HepG2 (cell line): ENCODE measurements around the gene UBAP1. TPM values are rescaled to one million over a fixed set of nuclear protein-coding genes. Genes with fewer than 3 reads are reported as not detected.

Experiments used
- CCAR2 ChIP-seq: fragments of 200-400 bp; formaldehyde crosslinking; optimal IDR thresholded peaks from 2 replicates; pipeline ENCODE3; 2018; ENCODE audit warnings: low read depth, mild to moderate bottlenecking, low read length, moderate library complexity
- POLR2A ChIP-seq, 2 experiments: IDR thresholded peaks; 2 replicates each; pipeline ENCODE4 v1.6.1; 2011; ENCODE audit warnings: low read depth in 2 of 2, low read length in 2 of 2, mild to moderate bottlenecking in 1 of 2, moderate library complexity in 1 of 2; ENCODE audit not compliant: insufficient read depth in 1 of 2
- POLR2G ChIP-seq: fragments of 200-400 bp; formaldehyde crosslinking; IDR thresholded peaks from 2 replicates; pipeline ENCODE4 v1.6.1; 2018; ENCODE audit warnings: mild to moderate bottlenecking, low read depth, low read length, moderate library complexity
- SAP130 ChIP-seq: IDR thresholded peaks from 2 replicates; pipeline ENCODE4 v1.6.1; 2016; ENCODE audit warnings: low read depth
- THAP11 ChIP-seq: IDR thresholded peaks from 2 replicates; pipeline ENCODE4 v1.6.1; 2016; ENCODE audit warnings: missing biosample characterization, missing genetic modification reagents
- THAP7 ChIP-seq: sonication (generic); formaldehyde crosslinking; IDR thresholded peaks from 2 replicates; pipeline ENCODE4 v1.8.1; 2023; ENCODE audit warnings: mild to moderate bottlenecking, missing genetic modification reagents
- ZFP37 ChIP-seq: sonication (generic); formaldehyde crosslinking; IDR thresholded peaks from 2 replicates; pipeline ENCODE4 v1.4.0; 2020; ENCODE audit warnings: missing genetic modification reagents, borderline replicate concordance
- ZNF326 ChIP-seq: sonication (generic); formaldehyde crosslinking; IDR thresholded peaks from 2 replicates; pipeline ENCODE4 v1.4.0; 2020; ENCODE audit warnings: missing genetic modification reagents, borderline replicate concordance
- ZNF510 ChIP-seq: sonication (generic); formaldehyde crosslinking; IDR thresholded peaks from 2 replicates; pipeline ENCODE4 v1.4.0; 2020; ENCODE audit warnings: low read depth, mild to moderate bottlenecking, missing genetic modification reagents
- ZSCAN25 ChIP-seq: sonication (generic); formaldehyde crosslinking; IDR thresholded peaks from 2 replicates; pipeline ENCODE4 v1.8.0; 2022; ENCODE audit warnings: mild to moderate bottlenecking, missing genetic modification reagents
- polyA plus RNA-seq, 8 experiments: library from polyadenylated mRNA; depleted of rRNA in 3 of 8; stranded (reverse) in 7 of 8; unstranded in 1 of 8; fragments of >200 nt; fragmentation: Illumina TruSeq in 4 of 8; extraction: Trizol in 4 of 8; gene quantifications; 2 replicates each; pipeline versions ENCODE4 v1.2.1 to v1.2.3, GENCODE V29; 2011 to 2016; ENCODE audit warnings: low read depth in 4 of 8, missing spikeins in 1 of 8, mixed read lengths in 1 of 8; ENCODE audit not compliant: insufficient read depth in 1 of 8
- total RNA-seq, 5 experiments: library from RNA; depleted of rRNA; stranded (reverse); fragments of >200 nt; fragmentation: Illumina TruSeq; extraction: Trizol; gene quantifications; 2 replicates each; pipeline ENCODE4 v1.2.3, GENCODE V29; 2016; ENCODE audit warnings: low read depth in 1 of 5
- TF ChIP-seq, protein P1 (sequence below): sonication (generic); formaldehyde crosslinking; IDR thresholded peaks from 2 replicates; pipeline ENCODE4 v1.4.0; 2020; ENCODE audit warnings: missing genetic modification reagents, borderline replicate concordance
- TF ChIP-seq, protein P2 (sequence below): IDR thresholded peaks from 2 replicates; pipeline ENCODE4 v1.6.1; 2016
- TF ChIP-seq, protein P3 (sequence below): sonication (generic); formaldehyde crosslinking; IDR thresholded peaks from 2 replicates; pipeline ENCODE4 v1.8.0; 2022; ENCODE audit warnings: mild to moderate bottlenecking, missing genetic modification reagents, moderate library complexity

The UBAP1 gene
- total and polyA plus RNA-seq, 2 of the 13 experiments (the other 11 are each of a cell fraction or from before 2014, with no cell fraction given) = 19.5 to 40.5 TPM

- TF ChIP-seq, protein P1, sequence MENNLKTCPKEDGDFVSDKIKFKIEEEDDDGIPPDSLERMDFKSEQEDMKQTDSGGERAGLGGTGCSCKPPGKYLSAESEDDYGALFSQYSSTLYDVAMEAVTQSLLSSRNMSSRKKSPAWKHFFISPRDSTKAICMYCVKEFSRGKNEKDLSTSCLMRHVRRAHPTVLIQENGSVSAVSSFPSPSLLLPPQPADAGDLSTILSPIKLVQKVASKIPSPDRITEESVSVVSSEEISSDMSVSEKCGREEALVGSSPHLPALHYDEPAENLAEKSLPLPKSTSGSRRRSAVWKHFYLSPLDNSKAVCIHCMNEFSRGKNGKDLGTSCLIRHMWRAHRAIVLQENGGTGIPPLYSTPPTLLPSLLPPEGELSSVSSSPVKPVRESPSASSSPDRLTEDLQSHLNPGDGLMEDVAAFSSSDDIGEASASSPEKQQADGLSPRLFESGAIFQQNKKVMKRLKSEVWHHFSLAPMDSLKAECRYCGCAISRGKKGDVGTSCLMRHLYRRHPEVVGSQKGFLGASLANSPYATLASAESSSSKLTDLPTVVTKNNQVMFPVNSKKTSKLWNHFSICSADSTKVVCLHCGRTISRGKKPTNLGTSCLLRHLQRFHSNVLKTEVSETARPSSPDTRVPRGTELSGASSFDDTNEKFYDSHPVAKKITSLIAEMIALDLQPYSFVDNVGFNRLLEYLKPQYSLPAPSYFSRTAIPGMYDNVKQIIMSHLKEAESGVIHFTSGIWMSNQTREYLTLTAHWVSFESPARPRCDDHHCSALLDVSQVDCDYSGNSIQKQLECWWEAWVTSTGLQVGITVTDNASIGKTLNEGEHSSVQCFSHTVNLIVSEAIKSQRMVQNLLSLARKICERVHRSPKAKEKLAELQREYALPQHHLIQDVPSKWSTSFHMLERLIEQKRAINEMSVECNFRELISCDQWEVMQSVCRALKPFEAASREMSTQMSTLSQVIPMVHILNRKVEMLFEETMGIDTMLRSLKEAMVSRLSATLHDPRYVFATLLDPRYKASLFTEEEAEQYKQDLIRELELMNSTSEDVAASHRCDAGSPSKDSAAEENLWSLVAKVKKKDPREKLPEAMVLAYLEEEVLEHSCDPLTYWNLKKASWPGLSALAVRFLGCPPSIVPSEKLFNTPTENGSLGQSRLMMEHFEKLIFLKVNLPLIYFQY (CRISPR knock-in tag) = no peak
- TF ChIP-seq SAP130 (no peak), THAP11 (CRISPR knock-in tag) (no peak), ZNF510 (no peak), ZFP37 (CRISPR knock-in tag) (no peak), POLR2A (IDR thresholded peaks at IDR 0.05; ENCODE audit: insufficient read depth in 1 of 2, low read depth in 2 of 2, low read length in 2 of 2) (no peak), THAP7 (CRISPR knock-in tag) (no peak), CCAR2 (no peak), ZSCAN25 (CRISPR knock-in tag) (no peak), ZNF326 (CRISPR knock-in tag) (no peak), POLR2G (no peak)
- TF ChIP-seq, protein P2, sequence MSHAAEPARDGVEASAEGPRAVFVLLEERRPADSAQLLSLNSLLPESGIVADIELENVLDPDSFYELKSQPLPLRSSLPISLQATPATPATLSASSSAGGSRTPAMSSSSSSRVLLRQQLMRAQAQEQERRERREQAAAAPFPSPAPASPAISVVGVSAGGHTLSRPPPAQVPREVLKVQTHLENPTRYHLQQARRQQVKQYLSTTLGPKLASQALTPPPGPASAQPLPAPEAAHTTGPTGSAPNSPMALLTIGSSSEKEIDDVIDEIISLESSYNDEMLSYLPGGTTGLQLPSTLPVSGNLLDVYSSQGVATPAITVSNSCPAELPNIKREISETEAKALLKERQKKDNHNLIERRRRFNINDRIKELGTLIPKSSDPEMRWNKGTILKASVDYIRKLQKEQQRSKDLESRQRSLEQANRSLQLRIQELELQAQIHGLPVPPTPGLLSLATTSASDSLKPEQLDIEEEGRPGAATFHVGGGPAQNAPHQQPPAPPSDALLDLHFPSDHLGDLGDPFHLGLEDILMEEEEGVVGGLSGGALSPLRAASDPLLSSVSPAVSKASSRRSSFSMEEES (CRISPR knock-in tag) = no peak
- TF ChIP-seq, protein P3, sequence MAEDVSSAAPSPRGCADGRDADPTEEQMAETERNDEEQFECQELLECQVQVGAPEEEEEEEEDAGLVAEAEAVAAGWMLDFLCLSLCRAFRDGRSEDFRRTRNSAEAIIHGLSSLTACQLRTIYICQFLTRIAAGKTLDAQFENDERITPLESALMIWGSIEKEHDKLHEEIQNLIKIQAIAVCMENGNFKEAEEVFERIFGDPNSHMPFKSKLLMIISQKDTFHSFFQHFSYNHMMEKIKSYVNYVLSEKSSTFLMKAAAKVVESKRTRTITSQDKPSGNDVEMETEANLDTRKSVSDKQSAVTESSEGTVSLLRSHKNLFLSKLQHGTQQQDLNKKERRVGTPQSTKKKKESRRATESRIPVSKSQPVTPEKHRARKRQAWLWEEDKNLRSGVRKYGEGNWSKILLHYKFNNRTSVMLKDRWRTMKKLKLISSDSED = no peak
These were observed 97.0 kb downstream of the UBAP1 start (continued) for GRCh38 chr9:34275811-34276210.
